ENCODE data around the gene NFIA.

- no peak for TF ChIP-seq ZNF792 (tag by site-specific recombination; IDR thresholded peaks at IDR 0.05)
- no peak for TF ChIP-seq SCRT2 (tag by site-specific recombination; IDR thresholded peaks at IDR 0.05)
These were observed 341.3 kb downstream of the NFIA start for GRCh38 chr1:61423643-61424042.

All from HEK293 (cell line).